ENCODE results near the gene ATL3. TPM values are rescaled to one million over a fixed set of nuclear protein-coding genes. Genes with fewer than 3 reads are reported as not detected.
"Not testable (repeated sequence)": the region's sequence is repeated elsewhere in the genome, so short reads cannot be mapped to it uniquely, and the experiment has no call there.

ATL3 gene
- total RNA-seq, 1 experiment from 2014 or later = 32.3 TPM

DNA sequence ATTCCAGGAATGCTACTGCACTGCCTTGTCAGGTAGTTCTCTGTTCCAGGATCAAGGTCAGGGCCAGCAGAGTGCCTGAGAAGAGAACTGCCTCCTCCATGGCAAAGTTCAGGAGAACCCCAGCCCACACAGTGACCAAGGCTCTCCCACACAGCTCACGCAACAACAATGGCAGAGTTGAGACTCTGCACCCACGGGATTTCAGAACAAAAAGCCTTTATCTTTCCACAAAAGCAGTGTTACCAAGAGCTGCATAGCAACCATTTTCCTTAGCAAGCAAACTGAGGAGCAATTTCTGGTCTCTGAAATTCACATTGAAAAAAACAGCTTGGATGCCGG is 68.0 kb downstream of the ATL3 start:
- Histone ChIP-seq H3K79me2 (ENCODE audit: insufficient read depth, low read length) (no peaks in the 10 kb centered on the region), H3K27ac (ENCODE audit: low read depth, low read length) (no peak overlapping the region), H3K9me3 (ENCODE audit: control insufficient read depth in 1 of 2, insufficient read depth in 1 of 2, low read depth in 1 of 2, low read length in 2 of 2) (no peaks in the 10 kb centered on the region), H3K4me3 (replicated peaks in 1 of 2; ENCODE audit: low read depth in 1 of 2, low read length in 2 of 2) (no peak overlapping the region), H4K20me1 (ENCODE audit: insufficient read depth) (no peaks in the 10 kb centered on the region), H3K9ac (ENCODE audit: low read length) (no peak overlapping the region), H2AFZ (ENCODE audit: low read depth, low read length, poor library complexity, severe bottlenecking) (no peak overlapping the region), H3K27me3 (ENCODE audit: insufficient read depth, low read length) (no peaks in the 10 kb centered on the region), H3K4me2 (ENCODE audit: low read length) (no peak overlapping the region), H3K9me2 (ENCODE audit: insufficient read depth) (no peaks in the 10 kb centered on the region), H3K4me1 (ENCODE audit: control insufficient read depth in 1 of 2, insufficient read depth in 2 of 2, low read length in 2 of 2) (peaks cover 0 to 10% of the 10 kb centered on the region in 2 experiments; a peak in 1 of 4 replicates), H3K36me3 (ENCODE audit: control insufficient read depth in 1 of 2, insufficient read depth in 2 of 2, low read length in 2 of 2) (no peaks in the 10 kb centered on the region)
- CTCF ChIA-PET = no interaction called here
- POLR2A ChIA-PET = no interaction called here
- ATAC-seq (no peak), DNase-seq (ENCODE audit: low read depth, low spot score) (no peak)
- RAD21 ChIA-PET (ENCODE audit: low non-redundant PET in 1 of 2, low total read pairs in 2 of 2, uncharacterized antibody in 2 of 2, unreplicated experiment in 2 of 2) = no interaction called here
- BruUV-seq (replicated peaks) = no TSS peak
- intact Hi-C loops (cut with micrococcal nuclease) = loop anchor here (10.0 kb wide), 1 partner anchor 132 kb away; no protein-coding TSS in a partner anchor
- TF ChIP-seq RAD21 (IDR thresholded peaks at IDR 0.05; ENCODE audit: low read depth) (no peak), ZBTB33 (IDR thresholded peaks at IDR 0.05; ENCODE audit: extremely low read depth, insufficient replicate concordance, low read length) (no peak), TCF7L2 (IDR thresholded peaks at IDR 0.05; ENCODE audit: borderline replicate concordance, extremely low read depth, insufficient read depth, insufficient read length) (no peak), ZFX (IDR thresholded peaks at IDR 0.05) (no peak), EZH2phosphoT487 (IDR thresholded peaks at IDR 0.05; ENCODE audit: borderline replicate concordance) (no peak), EZH2 (IDR thresholded peaks at IDR 0.05) (no peak), ELF1 (IDR thresholded peaks at IDR 0.05; ENCODE audit: borderline replicate concordance, low read depth) (no peak), FOSL1 (IDR thresholded peaks at IDR 0.05; ENCODE audit: low read depth) (no peak), POLR2AphosphoS5 (IDR thresholded peaks at IDR 0.05; ENCODE audit: low read depth, low read length) (no peak)
- TF ChIP-seq, protein P1, sequence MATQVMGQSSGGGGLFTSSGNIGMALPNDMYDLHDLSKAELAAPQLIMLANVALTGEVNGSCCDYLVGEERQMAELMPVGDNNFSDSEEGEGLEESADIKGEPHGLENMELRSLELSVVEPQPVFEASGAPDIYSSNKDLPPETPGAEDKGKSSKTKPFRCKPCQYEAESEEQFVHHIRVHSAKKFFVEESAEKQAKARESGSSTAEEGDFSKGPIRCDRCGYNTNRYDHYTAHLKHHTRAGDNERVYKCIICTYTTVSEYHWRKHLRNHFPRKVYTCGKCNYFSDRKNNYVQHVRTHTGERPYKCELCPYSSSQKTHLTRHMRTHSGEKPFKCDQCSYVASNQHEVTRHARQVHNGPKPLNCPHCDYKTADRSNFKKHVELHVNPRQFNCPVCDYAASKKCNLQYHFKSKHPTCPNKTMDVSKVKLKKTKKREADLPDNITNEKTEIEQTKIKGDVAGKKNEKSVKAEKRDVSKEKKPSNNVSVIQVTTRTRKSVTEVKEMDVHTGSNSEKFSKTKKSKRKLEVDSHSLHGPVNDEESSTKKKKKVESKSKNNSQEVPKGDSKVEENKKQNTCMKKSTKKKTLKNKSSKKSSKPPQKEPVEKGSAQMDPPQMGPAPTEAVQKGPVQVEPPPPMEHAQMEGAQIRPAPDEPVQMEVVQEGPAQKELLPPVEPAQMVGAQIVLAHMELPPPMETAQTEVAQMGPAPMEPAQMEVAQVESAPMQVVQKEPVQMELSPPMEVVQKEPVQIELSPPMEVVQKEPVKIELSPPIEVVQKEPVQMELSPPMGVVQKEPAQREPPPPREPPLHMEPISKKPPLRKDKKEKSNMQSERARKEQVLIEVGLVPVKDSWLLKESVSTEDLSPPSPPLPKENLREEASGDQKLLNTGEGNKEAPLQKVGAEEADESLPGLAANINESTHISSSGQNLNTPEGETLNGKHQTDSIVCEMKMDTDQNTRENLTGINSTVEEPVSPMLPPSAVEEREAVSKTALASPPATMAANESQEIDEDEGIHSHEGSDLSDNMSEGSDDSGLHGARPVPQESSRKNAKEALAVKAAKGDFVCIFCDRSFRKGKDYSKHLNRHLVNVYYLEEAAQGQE (IDR thresholded peaks at IDR 0.05; ENCODE audit: low read depth) = no peak

GRCh38 chr11:63602290-63603179 is 68.6 kb downstream of the ATL3 start:
- intact Hi-C loops (cut with micrococcal nuclease) = loop anchor here (10.0 kb wide), 1 partner anchor 132 kb away; no protein-coding TSS in a partner anchor
- not testable (repeated sequence) for H3K27me3 ChIP-seq (ENCODE audit: insufficient read depth, low read length)

More at GRCh38 chr11:63602290-63603179, 68.6 kb downstream of the ATL3 start:
- H3K4me1 ChIP-seq (ENCODE audit: control insufficient read depth in 1 of 2, insufficient read depth in 2 of 2, low read length in 2 of 2) = peaks cover 0 to 10% of the 10 kb centered on the region in 2 experiments; a peak in 1 of 4 replicates
- H3K27ac ChIP-seq (ENCODE audit: low read depth, low read length); CTCF ChIA-PET; DNase-seq (ENCODE audit: low read depth, low spot score); H3K9ac ChIP-seq (ENCODE audit: low read length); RAD21 ChIA-PET (ENCODE audit: low non-redundant PET in 1 of 2, low total read pairs in 2 of 2, uncharacterized antibody in 2 of 2, unreplicated experiment in 2 of 2); H3K4me3 ChIP-seq (replicated peaks in 1 of 2; ENCODE audit: low read depth in 1 of 2, low read length in 2 of 2); H3K36me3 ChIP-seq (ENCODE audit: control insufficient read depth in 1 of 2, insufficient read depth in 2 of 2, low read length in 2 of 2); H2AFZ ChIP-seq (ENCODE audit: low read depth, low read length, poor library complexity, severe bottlenecking); H3K9me3 ChIP-seq (ENCODE audit: control insufficient read depth in 1 of 2, insufficient read depth in 1 of 2, low read depth in 1 of 2, low read length in 2 of 2); BruUV-seq (replicated peaks); H3K79me2 ChIP-seq (ENCODE audit: insufficient read depth, low read length); H3K9me2 ChIP-seq (ENCODE audit: insufficient read depth); H3K4me2 ChIP-seq (ENCODE audit: low read length); H4K20me1 ChIP-seq (ENCODE audit: insufficient read depth); ATAC-seq: not testable (repeated sequence)
- POLR2A ChIA-PET = interaction anchor here (0.6 kb wide), 1 partner anchor 14 kb away, joined by 3 read pairs; no protein-coding TSS in a partner anchor
